HG03045 (cell line): ENCODE results near the gene SLC30A1.
A peak's percentile ranks its signal among the peaks of the same experiment; 100 is the strongest.

Source experiments
- ATAC-seq: cut with Tn5 transposase; IDR thresholded peaks from one replicate; pipeline ENCODE4 v1.9.1; 2021; ENCODE audit warnings: mild to moderate bottlenecking, moderate library complexity; ENCODE audit not compliant: unreplicated experiment

SLC30A1 gene

GRCh38 chr1:211607754-211608473 is 29.0 kb upstream of the SLC30A1 start:
- no peak for ATAC-seq

DNA sequence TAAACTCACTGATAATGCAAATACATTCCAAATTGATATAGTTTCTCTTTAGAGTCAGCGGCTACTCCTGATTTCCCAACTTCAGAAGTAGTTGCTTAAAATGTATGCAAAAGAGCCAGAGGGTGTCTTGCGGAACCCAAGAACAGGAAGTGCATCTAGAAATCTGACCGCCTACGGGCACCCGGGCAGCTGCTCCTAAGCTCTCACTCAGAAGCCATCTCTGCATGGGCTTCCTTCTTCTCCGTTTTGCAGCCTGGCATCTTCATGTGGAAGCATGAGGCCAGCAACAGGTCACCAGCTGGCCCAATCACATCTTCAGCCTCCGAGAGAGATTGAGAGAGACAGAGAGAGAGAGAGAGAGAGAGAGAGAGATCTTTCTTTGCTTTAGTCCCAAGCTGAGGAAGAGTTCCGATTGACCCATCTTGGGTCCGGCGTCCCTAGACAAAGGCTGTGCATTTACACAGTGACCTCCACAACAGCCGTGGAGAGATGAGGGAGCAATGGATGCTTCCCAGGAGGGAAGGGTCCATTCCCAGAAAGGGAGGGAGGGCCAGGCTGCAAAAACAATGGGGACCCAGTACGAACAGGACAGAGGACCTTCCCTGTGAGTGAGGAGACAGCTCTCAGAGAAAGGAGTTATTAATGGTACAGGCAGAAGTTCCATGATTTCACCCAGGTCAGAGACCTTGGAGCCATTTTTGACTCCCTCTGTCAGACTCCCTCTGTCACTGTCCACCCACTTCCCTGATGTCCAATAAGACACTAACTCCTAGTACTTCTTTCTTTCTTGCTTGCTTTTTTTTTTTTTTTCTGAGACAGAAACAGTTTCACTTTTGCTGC is 28.2 kb upstream of the SLC30A1 start:
- peak; percentile 85 for ATAC-seq

GRCh38 chr1:211606332-211606913 is 27.5 kb upstream of the SLC30A1 start:
- peak; percentile 83 for ATAC-seq

GRCh38 chr1:211605603-211606331 is 26.8 kb upstream of the SLC30A1 start:
- no peak for ATAC-seq

GRCh38 chr1:211605034-211605433 is 26.1 kb upstream of the SLC30A1 start:
- no peak for ATAC-seq

DNA sequence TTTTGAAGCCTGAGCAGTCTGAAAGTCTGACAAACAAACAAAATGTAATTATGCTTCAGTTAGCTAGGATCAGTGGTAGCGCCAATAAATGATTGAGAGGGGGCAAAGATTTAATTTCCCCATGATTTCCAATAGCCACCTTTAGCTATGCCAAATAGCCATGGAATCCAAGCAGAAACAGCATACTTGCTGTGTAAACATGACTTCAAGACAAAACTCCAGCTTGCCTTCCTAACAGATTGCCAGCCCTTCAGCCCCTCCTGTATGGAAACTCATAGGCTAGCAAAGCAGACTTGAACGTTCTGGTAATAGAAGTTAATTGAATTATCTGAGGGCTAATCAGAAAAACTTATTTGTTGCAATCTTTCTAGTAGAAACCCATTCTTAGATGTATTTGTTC is 25.6 kb upstream of the SLC30A1 start:
- no peak for ATAC-seq

GRCh38 chr1:211603713-211604112 is 24.8 kb upstream of the SLC30A1 start:
- ATAC-seq, result no peak

DNA sequence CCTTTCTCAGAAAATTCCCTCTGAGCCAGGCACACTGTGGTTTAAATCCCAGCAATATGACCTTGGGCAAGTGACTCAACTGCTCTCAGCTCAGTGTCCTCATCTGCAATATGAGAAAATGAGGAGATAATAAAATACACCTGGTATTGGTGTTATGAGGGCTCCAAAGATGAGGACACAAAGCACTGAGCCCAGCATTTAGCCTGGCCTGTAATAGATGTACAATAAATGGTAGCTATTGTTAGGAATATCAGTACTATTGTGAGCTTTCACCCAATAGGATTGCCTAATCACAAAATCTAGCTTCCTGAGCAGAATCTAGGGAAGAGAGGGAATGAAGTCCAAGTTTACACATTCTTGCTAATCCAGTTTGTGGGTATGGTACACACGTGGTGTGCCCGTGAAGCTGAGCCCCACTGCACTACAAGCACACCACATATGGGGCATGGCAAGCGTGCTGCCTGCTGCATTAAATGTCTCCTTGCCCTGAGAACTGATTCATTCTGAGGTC is 24.3 kb upstream of the SLC30A1 start:
- ATAC-seq, result no peak

GRCh38 chr1:211601982-211602670 is 23.2 kb upstream of the SLC30A1 start:
- no peak for ATAC-seq

- no peak for ATAC-seq
These were observed 22.2 kb upstream of the SLC30A1 start for GRCh38 chr1:211601159-211601558.

GRCh38 chr1:211599250-211599649 is 20.3 kb upstream of the SLC30A1 start:
- ATAC-seq, result no peak

GRCh38 chr1:211598514-211598913 is 19.6 kb upstream of the SLC30A1 start:
- no peak for ATAC-seq

- ATAC-seq, result no peak
These were observed 17.6 kb upstream of the SLC30A1 start for GRCh38 chr1:211596418-211597181.

GRCh38 chr1:211595419-211595818 is 16.5 kb upstream of the SLC30A1 start:
- no peak for ATAC-seq

GRCh38 chr1:211591980-211592493 is 13.1 kb upstream of the SLC30A1 start:
- ATAC-seq, result no peak

DNA sequence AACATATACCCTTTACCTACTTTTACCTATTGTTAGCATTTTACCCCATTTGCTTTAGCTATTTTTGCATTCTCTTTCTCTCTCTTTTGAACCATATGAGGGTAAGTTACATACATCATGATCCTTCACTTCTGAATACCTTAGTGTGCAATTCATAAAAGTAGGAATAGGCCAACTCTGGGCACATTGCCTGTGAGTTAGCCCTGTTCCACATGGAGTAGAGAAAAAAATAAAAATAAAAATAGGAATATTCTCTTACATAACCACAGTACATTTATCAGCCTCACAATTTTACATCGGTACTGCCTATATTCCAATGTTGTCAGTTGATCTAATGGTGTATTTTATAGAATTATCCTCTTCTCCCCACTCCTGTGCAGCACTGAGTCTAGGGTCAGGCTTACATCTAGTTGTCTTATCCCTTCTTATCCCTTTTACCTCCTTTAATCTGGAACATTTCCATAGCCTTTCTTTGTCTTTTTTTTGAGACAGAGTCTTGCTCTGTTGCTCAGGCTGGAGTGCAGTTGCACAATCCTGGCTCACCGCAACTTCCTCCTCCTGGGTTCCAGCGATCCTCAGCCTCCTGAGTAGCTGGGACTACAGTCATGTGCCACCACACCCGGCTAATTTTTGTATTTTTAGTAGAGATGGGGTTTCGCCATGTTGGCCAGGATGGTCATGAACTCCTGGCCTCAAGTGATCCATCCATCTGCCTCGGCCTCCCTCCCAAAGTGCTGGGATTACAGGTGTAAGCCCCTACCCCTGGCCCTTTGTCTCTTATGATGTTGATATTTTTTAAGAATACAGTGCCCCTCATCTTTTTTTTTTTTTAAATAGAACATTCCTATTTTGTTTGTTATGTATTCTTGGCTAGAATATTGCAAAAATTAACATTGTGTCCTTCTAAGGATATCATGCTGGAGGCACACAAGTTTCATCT is 11.1 kb upstream of the SLC30A1 start:
- no peak for ATAC-seq

GRCh38 chr1:211588711-211589110 is 9.8 kb upstream of the SLC30A1 start:
- ATAC-seq, result no peak

GRCh38 chr1:211587123-211587522 is 8.2 kb upstream of the SLC30A1 start:
- no peak for ATAC-seq
